ENCODE results near the gene PAX5. TPM values are rescaled to one million over a fixed set of nuclear protein-coding genes. Genes with fewer than 3 reads are reported as not detected.

Gene PAX5
- total RNA-seq, 1 donor from 2014 or later, result not detected

DNA sequence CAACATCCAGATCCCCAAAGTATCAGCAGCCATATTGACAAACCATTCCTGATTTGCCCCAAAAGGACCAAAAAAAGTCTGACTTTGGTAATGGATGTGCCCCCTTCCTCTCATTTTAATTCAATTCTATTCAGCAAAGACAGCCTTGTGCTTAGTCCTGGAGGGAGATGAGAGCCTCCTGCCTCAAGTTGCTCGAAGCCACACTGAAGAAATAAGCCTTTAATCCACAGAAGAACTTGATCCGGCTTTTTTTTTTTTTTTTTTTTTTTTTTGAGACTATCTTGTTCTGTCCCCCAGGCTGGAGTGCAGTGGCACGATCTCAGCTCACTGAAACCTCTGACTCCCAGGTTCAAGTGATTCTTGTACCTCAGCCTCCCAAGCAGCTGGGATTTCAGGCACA is 8.4 kb upstream of the PAX5 start:
- DNase-seq (ENCODE audit: low read depth), result no peak
- TF ChIP-seq, protein P1, sequence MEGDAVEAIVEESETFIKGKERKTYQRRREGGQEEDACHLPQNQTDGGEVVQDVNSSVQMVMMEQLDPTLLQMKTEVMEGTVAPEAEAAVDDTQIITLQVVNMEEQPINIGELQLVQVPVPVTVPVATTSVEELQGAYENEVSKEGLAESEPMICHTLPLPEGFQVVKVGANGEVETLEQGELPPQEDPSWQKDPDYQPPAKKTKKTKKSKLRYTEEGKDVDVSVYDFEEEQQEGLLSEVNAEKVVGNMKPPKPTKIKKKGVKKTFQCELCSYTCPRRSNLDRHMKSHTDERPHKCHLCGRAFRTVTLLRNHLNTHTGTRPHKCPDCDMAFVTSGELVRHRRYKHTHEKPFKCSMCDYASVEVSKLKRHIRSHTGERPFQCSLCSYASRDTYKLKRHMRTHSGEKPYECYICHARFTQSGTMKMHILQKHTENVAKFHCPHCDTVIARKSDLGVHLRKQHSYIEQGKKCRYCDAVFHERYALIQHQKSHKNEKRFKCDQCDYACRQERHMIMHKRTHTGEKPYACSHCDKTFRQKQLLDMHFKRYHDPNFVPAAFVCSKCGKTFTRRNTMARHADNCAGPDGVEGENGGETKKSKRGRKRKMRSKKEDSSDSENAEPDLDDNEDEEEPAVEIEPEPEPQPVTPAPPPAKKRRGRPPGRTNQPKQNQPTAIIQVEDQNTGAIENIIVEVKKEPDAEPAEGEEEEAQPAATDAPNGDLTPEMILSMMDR (conservative IDR thresholded peaks at IDR 0.05; ENCODE audit: low read depth, low read length), result no peak
- no peak overlapping the region for H3K4me3 ChIP-seq (ENCODE audit: low read depth, low read length)

DNA sequence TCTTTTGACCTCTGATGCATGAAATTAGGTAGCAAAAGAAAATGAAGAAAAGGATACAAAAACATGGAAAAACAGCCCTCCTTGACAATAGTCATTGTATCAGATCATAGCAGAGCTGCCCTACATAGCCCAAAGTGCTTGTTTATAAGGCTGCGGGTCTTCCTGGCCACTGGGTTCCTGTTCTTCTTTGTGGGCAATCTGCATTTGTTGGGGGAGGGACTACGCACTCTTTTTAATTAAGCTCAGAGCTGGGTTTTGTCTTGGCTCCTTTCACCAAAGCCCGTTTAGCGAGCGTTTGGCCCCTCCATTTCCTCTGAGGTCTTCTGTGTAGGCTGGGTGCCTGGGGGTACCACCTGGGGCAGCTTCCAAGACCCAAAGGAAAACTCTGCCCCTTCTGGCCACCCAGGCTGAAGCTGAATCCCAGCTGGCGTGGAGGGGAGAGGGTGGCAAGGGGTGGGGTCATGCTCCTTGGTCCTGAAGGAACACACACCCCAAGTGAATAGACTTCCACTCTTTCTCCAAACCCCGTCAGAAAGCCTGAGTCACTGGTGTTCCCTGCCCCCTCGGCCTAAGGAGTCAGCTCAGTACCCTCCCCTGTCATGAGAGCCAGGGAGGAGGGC is 6.5 kb upstream of the PAX5 start:
- no peak for DNase-seq (ENCODE audit: low read depth)
- H3K4me3 ChIP-seq (ENCODE audit: low read depth, low read length), result no peak overlapping the region
- TF ChIP-seq, protein P1 (conservative IDR thresholded peaks at IDR 0.05; ENCODE audit: low read depth, low read length), result no peak

DNA sequence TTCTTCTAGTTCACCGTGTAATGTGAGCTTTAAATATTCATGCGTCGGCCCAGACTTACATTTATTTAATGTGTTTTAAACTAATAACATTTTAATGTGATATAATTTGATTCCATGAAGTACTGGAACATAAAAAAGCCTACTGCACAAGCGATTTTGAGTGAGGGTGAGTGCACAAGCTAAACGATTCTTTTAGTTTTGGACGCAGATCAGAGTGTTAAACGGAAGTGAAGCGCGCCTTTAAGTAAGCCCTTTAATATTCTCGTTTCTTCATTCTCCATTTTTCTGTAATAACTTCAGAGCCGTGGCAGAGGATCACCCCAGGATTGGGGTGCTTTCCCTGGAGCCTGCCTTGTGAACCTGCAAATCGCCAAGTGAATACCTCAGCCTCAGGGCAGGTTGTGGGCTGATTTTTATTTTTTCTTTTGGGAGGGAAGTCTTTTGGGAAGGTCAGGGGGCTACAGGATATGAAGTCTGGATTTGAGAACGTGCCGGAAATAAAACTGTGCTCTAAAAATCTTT is 4.9 kb upstream of the PAX5 start:
- TF ChIP-seq, protein P1 (conservative IDR thresholded peaks at IDR 0.05; ENCODE audit: low read depth, low read length), result no peak
- no peak overlapping the region for H3K4me3 ChIP-seq (ENCODE audit: low read depth, low read length)
- DNase-seq (ENCODE audit: low read depth), result no peak

DNA sequence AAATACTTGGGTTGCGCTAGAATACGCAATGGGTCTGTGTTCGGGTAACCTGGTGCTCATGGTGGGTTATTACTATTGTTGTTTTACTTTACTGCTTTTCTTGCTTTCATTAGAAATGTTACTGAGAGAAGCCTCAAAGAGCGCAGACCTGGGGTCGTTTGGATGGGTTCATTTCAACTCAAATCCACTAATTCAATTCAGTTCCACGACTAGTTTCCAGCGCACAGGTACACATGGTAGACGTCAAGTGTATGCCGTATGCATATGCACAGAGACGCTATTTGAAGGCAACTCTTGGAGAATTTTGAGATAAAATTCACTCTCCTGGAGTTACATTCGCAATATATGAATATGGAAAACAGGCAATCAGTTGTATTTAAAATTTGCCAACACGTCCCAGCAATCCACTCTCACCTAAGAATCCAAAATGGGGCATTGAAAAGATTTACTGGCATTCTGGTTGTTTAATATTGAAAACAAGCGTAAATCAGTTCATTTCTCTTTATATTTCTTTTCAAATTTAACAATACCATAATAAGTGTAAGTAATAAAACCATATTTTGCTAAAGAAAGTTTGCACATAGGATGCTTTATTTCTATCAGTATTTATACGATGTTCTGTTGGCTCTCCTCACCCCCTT is 4.4 kb upstream of the PAX5 start:
- H3K4me3 ChIP-seq (ENCODE audit: low read depth, low read length), result no peak overlapping the region
- TF ChIP-seq, protein P1 (conservative IDR thresholded peaks at IDR 0.05; ENCODE audit: low read depth, low read length), result no peak
- no peak for DNase-seq (ENCODE audit: low read depth)

DNA sequence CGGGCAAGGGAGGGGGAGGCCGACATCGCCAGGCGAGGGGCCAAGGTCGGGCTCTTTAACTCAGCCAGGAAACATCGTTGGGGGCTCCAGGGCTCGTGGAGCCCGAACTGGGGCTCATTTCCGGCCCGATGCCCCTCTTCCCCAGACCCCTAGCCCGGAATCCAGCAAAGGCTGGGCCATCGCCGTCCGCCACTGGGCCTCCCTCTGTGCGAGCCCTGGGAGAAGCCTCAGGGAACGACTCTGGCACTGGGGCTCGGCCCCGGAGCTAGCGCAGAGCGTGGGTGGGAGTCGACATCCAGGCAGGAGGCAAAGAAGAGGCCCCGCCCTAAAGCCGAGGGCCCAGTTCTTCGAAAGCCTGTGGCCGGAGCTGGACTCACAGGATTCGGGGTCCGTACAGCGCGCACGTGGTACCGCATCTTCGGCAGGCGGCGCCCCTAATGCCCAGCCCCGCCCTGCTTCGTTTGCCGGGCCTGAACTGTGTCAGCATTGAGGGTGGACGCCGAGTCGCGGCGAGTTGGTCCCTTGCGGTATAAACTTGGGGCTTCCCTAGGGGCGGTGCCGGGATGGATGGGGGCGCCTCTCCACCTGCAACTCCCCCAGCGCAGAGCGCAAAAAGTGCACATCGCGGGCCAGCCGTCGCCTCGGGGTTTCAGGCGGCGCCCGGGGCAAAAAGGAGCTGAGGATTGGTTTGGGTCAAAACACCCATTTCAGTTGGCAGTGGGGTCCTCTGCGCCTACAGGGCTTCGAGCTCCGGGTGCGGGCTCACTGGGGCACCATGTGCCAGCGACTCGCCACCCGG is 3.6 kb upstream of the PAX5 start:
- no peak for DNase-seq (ENCODE audit: low read depth)
- H3K4me3 ChIP-seq (ENCODE audit: low read depth, low read length), result peak overlapping the region; percentile 50

DNA sequence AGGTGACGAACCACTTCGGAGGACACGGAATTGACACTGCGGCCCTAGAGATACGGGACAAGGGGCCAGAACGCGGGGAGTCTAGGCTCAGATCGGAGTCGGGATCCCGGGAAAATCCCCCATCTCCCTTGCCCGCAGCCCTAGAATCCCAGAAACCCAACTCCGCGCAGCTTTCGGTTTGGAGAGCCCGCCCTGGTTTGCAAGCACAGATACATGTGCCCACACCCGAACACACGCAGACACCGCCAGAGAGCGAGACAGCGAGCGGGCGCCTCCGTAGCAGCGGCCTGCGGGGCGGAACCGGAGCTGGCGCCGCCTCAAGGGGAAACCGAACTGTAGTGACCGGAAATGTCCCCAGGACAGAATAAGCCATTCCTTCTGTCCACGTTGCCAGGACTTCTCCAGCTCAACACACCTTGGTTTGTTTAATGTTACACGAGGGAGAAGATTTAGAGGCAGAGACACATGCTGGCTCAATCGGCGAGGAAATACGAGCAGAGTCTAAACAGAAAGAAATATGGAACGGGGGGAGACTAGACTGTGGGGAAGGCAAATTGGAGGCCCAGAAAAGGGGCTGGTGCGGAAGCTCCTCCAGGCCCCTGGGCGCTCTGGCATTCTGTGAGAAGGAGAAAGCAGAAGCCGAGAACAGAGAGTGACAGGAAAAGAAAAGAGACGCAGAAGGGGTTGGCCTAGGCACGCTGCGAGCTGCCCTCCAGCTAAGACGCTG is 2.9 kb upstream of the PAX5 start:
- H3K4me3 ChIP-seq (ENCODE audit: low read depth, low read length), result peak overlapping the region; percentile 50
- TF ChIP-seq, protein P1 (conservative IDR thresholded peaks at IDR 0.05; ENCODE audit: low read depth, low read length), result no peak
- no peak for DNase-seq (ENCODE audit: low read depth)

More for the DNA sequence above, 3.6 kb upstream of the PAX5 start:
- TF ChIP-seq, protein P1 (conservative IDR thresholded peaks at IDR 0.05; ENCODE audit: low read depth, low read length), result no peak
